GM19328 (cell line): ENCODE results near the gene B4GALT3.
A peak's percentile ranks its signal among the peaks of the same experiment; 100 is the strongest.

ENCODE experiments used
- ATAC-seq: cut with Tn5 transposase; IDR thresholded peaks from one replicate; pipeline ENCODE4 v1.9.1; 2021; ENCODE audit warnings: mild to moderate bottlenecking, moderate library complexity; ENCODE audit not compliant: unreplicated experiment

B4GALT3 gene

DNA sequence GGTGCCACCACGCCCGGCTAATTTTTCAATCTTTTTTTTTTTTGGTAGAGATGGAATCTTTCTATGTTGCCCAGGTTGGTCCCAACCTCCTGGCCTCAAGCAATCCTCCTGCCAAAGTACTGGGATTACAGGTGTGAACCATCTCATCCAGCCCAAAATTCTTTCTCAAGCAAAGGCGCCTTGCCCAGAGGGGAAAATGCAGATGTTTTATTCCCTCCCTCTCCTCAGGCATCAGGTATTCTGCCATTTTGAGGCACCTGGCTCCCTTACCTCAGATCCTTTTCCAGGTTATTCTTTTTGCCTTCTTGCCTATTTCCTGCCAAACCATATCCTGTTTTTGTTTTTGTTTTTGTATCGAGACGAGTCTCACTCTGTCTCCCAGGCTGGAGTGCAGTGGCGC lies 11.1 kb upstream of the B4GALT3 start:
- ATAC-seq: no peak

DNA sequence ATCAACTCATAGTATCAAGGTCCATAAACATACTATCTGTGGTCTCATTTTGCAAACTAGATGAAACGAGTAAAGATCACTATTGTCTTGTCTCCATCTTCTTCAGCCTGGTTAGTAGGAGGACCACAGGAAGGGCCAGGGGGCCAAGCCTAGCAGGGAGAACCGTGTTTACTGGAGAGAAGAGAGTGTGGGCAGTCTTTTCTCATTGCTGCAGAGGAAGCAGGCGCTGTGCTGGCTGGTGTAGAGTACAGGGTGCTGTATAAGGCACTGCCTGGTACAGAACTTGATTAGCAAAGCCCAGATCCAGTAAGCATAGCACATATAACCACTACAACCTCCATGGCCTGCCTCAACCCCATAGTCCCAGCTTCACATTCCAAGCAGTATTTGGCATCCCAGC lies 10.0 kb upstream of the B4GALT3 start:
- no peak for ATAC-seq

DNA sequence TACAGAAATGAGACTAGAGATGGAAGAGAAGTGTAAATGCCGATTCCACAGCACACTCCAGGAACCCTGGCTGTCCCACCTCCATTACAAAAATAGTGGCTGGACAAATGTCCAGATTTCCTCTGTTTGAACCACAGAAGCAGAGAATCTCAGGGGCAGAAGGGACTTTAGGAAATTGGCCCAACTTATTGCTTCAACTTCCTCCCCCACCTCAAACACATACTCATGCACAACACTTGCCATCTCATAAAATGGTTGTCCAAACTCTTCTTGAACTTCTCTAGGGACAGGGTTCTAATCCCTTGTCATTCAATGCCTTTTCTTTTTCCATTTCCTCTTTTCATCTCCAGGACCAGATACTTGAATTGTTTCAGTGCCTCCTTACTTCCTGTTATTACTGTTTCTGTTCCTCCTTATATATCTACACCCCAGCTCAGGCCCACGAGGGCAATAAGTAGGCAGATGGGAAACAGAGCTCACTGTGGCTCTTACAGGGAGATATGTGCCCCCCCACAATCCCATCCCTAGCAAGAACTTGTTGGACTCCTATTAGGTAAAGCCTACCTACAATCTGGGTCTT lies 8.5 kb upstream of the B4GALT3 start:
- peak; percentile 24 for ATAC-seq

DNA sequence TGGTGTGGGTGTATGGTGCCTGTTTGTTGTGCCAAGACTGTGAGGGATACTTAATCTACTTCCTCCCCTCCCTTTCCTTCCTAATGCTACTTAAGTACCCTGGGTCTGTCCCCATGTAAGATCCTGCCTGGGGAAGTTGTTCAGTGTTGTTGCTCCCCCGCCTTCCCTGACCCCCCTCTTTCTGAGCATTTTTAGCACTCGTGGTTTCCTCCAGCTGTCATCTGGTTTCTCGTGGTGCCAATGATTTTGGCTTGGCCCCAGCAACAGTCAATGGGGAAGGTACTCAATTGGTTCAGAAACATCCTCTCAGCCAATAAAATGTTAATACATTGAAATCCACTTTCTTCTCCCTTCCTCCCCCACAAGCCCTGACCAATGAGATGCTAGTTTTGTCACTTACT lies 8.0 kb upstream of the B4GALT3 start:
- ATAC-seq: peak; percentile 64

DNA sequence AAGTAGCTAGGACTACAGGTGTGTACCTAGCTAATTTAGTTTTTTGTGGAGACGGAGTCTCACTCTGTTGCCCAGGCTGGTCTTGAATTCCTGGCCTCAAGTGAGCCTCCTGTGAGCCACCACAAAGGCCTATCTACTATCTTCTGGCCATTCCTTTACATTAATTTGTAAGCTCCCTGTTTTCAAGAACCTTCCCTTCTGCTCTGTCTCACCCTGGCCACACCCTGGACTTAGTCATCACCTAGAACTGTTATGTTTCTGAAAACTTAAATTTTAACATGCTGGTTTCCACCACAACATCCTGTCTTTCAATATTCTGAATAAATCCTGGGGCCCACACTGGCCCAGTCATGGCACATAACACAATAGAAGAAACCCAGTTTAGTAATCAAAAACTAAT lies 4.9 kb upstream of the B4GALT3 start:
- ATAC-seq: no peak

DNA sequence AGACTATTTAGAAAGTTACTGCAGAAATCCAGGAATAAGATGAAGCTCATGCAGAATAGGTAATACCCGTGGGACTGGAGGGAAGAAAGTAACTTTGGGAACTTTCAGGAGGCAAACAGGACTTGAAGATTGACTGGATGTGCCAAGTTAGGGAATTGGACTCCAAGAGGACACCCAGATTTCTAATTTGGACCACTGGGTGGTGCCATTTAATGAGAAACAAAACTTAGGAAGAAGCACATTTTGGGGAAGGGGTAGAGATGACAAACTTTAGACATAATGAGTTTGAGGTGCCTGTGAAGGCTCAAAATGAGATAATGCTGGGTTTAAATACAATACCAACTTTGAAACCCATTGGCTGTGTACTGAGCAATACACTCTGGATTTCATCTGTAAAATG lies 3.3 kb upstream of the B4GALT3 start:
- ATAC-seq: no peak

DNA sequence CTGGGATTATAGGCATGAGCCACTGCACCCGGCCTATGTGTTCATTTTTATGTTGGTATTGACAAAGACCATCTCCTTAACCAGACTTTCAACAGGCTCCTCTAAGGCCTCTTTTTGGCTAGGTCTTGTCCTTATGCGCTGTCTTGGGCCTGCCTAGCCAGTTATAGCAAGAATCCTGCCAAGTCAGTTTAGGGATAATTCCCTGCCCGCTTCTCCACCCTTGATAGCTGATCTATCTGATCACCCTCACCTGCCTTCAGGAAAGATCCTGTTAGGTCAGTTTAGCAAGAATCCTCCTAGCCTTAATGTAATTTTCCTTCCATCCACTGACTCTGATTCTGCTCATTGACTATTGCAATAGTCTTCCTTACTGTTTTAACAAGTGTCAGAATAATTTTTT lies 2.4 kb upstream of the B4GALT3 start:
- ATAC-seq: no peak

GRCh38 chr1:161177936-161178244 lies 583 bp upstream of the B4GALT3 start:
- no peak for ATAC-seq

DNA sequence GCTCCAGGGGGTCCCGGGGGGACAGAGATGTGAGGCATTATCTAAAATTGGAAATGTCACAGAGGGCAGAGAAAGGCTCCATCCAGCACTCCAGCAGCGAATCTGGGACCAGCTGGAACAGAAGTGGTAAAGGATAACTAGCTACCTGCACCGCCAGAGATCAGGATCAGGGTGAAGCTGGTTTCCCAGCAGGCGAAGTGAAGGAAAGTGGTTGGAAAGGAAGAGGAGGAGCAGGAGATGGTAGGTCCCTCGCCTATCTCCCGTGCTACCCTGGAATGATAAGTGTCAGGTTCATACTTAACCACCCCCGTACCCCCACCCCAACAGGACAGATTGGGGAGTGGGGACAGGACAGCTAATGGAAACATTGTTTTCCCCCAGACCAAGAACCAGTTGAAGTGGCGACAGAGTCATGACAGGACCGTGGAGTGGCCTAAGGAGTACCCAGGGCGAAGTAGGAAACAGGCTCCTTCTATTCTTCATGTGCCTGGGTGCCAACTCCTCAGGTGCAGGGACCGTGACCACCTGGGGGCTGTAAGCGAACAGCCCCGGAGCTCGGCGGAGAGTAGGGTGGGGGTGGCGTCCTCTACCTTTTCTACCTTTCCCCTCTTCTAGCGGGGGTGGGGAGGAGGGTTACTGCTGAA lies 717 bp downstream of the B4GALT3 start:
- ATAC-seq: no peak

DNA sequence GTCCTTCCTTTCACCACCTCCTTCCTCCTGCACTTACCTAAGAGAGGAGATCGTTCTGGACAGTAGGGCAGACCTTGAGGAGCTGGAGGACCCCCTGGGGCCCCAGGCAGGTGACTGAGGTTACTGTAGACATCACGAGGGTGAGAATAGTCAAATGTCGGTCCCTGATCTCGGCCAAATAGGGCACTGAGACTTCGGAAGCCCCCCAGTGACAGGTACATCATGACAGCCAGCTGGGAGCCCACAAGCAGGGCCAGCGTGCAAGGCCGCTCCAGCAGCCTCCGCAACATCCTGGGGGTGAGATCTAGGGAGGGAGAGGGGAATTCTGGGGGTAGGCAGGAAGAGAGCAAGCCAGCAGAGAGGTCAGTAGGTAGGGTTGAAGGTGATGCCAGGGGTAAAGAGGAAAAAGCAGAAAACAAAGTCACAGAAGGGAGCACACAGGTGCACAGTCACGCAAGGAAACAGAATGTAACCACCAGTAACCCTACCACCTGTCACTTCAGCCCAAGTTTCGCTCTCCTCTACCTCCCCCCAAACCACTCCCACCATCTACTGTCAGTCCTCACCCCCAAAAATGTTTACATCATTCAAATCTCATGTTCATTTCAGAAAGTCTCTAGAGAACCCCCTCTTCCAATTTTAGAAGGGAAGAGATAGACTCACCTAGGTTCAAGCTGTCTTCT lies 1.4 kb downstream of the B4GALT3 start:
- no peak for ATAC-seq

GRCh38 chr1:161174911-161175310 lies 2.4 kb downstream of the B4GALT3 start:
- no peak for ATAC-seq

- ATAC-seq: no peak
Observed at GRCh38 chr1:161173711-161174110, 3.6 kb downstream of the B4GALT3 start.

GRCh38 chr1:161172776-161173376 lies 4.4 kb downstream of the B4GALT3 start:
- ATAC-seq: no peak

DNA sequence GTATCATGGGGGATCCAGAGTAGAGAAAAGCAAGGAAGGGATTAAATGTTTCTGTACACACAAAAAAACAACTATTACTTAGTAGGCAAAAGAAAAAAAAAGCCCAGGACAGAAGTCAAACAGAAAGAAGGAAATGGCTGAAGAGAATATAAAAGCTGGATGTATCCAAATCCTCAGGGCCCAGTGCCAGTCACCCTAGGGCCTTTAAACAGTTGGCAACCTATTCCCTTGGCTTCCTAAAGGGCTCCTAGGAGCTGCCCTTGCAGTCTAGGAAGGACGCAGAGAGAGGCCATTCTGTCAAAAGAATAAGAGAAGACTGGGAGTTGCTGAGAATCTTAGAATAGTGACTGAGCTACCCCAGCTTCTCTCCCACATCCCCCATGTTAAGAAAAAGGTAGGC lies 5.0 kb downstream of the B4GALT3 start:
- ATAC-seq: no peak

DNA sequence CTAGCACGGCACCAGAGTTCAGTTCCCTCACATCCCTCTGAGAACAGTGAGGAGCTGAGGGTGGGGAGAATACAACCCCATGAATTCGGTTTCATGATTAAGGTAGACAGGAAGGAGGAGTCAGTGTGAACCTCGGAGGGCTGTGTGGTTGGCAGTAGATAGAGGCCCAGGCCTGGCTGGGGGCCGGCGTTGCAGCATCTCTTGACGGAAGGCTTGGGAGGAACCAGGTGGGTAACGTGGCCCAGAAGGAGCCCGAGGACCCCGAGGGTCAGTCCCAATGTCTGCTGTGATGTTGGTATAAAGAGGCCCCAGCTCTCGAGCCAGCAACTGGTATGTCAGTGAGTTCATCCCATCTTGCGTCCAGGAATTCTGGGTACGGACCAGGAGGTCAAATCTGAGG lies 5.6 kb downstream of the B4GALT3 start:
- ATAC-seq: no peak

GRCh38 chr1:161171191-161171590 lies 6.1 kb downstream of the B4GALT3 start:
- ATAC-seq: no peak

- no peak for ATAC-seq
Observed at GRCh38 chr1:161168906-161169305, 8.4 kb downstream of the B4GALT3 start.

DNA sequence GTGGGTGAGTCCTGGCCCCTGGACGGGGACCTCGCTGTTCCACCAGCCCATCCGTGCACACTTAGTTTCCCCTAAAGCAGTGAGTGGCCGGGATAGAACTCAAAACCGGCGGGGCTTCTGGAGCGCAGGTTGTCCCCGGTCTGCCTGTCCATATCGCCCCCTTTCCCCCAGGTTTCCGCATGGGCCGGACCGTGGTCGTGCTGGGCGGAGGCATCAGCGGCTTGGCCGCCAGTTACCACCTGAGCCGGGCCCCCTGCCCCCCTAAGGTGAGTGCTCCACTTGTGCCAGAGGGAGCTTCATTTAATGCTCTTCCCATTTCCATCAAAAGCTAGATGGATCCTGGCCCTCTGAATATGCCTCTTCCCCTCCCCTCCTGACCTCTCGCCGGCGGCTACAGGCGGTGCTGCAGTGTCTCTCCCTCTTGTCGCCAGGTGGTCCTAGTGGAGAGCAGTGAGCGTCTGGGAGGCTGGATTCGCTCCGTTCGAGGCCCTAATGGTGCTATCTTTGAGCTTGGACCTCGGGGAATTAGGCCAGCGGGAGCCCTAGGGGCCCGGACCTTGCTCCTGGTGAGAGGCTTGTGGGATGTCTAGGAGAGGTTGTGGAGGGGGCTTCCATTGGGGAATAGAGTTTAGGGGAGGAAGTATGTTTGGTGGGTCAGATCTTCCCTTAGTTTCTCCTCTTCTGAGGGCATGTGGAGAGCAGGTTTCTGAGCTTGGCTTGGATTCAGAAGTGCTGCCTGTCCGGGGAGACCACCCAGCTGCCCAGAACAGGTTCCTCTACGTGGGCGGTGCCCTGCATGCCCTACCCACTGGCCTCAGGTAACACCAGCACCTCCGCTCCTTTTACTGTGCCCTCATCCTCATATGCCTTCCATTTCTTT lies 10.4 kb downstream of the B4GALT3 start:
- no peak for ATAC-seq

DNA sequence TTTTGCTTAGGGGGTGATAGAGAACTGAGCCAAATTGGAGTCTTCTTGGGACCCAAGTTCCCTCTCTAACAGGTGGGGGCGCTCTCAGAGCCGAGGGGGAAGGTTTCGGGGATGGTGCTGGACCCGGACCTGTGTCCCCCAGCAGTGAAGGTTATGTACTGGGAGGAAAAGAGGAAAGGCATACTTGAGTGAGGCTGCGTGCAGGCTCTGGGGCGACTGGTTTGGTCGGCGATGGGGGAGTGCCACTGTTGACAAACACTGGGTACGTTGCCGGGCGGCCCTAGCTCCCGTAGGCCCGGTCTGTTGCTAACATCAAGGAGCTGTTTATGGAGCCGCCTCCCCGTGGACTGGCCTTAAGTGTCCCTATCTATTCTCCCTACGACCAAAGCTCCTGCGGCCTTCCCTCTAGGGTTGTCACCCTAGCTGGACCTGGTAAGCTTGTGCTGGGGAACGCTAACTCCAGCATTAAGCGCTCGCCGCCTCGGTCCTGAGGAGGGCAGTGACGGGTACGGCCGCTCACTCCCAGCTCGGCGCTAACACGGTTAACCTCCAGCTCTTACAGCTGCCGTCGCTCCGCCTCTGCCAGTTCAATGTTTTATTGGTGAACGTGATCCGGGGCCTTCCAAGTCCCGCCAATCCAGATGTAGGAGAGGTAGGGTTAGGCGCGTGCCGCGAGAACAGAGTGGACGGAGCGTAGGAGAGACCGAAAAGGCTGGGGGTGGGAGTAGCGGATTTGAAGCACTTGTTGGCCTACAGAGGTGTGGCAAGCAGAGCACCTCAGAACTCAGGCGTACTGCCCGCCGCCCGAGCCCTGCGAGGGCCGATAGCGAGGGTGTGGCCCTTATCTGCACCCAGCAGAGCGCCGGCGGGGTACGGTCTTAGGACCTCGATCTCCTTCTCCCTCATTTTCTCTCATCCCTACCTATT lies 11.3 kb downstream of the B4GALT3 start, which contains the start of gene PPOX:
TSS of gene PPOX (plus strand) at position 685 of the 927 bp plus-strand sequence. CDS start 422 bp downstream, outside the sequence.
- peak; percentile 90 for ATAC-seq
